K562 (cell line): ENCODE results near the gene NUP160.

ENCODE experiments used
- HDAC2 ChIP-seq: fragments of 450-650 bp; IDR thresholded peaks from 2 replicates; pipeline ENCODE4 v1.6.1; 2016; ENCODE audit warnings: mild to moderate bottlenecking
- MAFF ChIP-seq: IDR thresholded peaks from 2 replicates; pipeline ENCODE4 v1.6.1; 2012; ENCODE audit warnings: low read length, improper control_type of control experiment
- NCOA1 ChIP-seq: fragments of 450-650 bp; IDR thresholded peaks from 2 replicates; pipeline ENCODE4 v1.6.1; 2016; ENCODE audit warnings: low read depth
- PATZ1 ChIP-seq: fragments of 250-450 bp; sonication (Bioruptor Pico); IDR thresholded peaks from 2 replicates; pipeline ENCODE4 v1.5.0; 2020; ENCODE audit warnings: mild to moderate bottlenecking, borderline replicate concordance

DNA sequence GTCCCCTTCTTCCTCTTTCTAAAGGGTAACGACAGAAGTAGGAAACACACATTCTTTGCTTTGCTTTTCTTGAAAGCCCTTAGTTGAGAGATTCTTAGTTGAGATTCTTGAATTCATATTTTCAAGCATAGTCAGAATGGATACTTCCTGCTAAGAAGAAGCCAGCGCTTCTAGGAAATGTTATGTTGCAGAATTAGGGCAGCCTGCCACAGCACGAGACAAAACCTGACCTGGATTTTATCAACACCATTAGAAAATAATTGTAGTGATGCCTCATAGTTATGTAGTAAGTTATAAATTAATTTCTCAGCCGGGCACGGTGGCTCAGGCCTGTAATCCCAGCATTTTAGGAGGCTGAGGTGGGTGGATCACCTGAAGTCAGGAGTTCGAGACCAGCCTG is 37.9 kb upstream of the NUP160 start:
- no peak for TF ChIP-seq HDAC2
- TF ChIP-seq MAFF: no peak
- TF ChIP-seq NCOA1: no peak
- TF ChIP-seq PATZ1 (CRISPR knock-in tag): no peak
